GM19099 (cell line): Measurements from ENCODE around the gene PDXK.

Source experiments
- POLR2A ChIP-seq: IDR thresholded peaks from 3 replicates; pipeline ENCODE4 v1.6.1; 2011; ENCODE audit warnings: low read depth; ENCODE audit not compliant: insufficient read length; ENCODE audit errors: extremely low read depth

Gene PDXK

DNA sequence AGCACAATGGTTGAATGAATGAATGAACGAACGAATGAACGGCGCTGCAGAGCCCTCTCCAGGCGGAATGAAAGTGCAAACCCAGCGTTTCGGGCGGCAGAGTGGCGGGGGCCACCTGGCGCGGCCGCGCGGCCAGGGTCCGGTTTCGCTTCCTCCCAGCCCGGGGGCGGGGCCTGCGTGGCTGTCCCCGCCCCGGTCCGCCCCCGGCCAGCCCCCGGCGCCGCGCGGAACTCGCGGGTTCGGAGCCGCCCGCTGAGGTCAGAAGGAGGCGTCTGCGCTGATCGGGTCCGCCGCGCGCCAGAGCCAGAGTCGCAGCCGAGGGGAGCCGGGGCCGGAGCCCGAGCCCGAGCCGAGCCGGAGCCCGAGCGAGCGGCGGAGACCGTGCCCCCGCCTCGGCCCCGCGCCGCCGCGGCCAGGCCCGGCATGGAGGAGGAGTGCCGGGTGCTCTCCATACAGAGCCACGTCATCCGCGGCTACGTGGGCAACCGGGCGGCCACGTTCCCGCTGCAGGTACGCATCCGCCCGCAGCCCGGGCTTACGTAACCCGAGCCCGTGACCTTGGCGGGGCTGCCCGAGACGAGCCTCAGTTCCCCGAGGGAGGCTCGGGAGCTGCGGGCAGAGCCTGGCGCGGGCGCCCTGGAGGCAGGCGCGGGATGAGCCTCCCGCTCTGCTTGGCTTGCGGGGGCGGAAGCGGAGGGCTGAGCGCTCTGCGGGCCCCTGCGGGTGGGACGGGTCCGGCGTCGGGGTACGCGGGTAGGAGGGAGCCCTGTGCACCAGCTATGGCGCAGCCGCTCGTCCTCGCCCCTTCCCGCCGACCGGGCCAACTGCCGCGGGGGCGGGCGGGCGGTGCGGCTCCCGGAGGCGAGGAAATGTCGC is at the start of gene PDXK:
Gene PDXK, plus strand, starts transcription at position 258 of the 876 bp plus-strand sequence. Its CDS starts 166 bp downstream, at position 424.
- peak; percentile 88 for TF ChIP-seq POLR2A

GRCh38 chr21:43669828-43670605 is 48.9 kb upstream of the PDXK start:
- TF ChIP-seq POLR2A, result no peak

GRCh38 chr21:43675871-43676270 is 43.1 kb upstream of the PDXK start:
- TF ChIP-seq POLR2A, result no peak

- no peak for TF ChIP-seq POLR2A
Observed at GRCh38 chr21:43676391-43676790, 42.5 kb upstream of the PDXK start.

- TF ChIP-seq POLR2A, result no peak
Observed at GRCh38 chr21:43679951-43680350, 39.0 kb upstream of the PDXK start.

GRCh38 chr21:43681650-43682049 is 37.3 kb upstream of the PDXK start:
- TF ChIP-seq POLR2A, result no peak

- no peak for TF ChIP-seq POLR2A
Observed at GRCh38 chr21:43684424-43684823, 34.5 kb upstream of the PDXK start.

DNA sequence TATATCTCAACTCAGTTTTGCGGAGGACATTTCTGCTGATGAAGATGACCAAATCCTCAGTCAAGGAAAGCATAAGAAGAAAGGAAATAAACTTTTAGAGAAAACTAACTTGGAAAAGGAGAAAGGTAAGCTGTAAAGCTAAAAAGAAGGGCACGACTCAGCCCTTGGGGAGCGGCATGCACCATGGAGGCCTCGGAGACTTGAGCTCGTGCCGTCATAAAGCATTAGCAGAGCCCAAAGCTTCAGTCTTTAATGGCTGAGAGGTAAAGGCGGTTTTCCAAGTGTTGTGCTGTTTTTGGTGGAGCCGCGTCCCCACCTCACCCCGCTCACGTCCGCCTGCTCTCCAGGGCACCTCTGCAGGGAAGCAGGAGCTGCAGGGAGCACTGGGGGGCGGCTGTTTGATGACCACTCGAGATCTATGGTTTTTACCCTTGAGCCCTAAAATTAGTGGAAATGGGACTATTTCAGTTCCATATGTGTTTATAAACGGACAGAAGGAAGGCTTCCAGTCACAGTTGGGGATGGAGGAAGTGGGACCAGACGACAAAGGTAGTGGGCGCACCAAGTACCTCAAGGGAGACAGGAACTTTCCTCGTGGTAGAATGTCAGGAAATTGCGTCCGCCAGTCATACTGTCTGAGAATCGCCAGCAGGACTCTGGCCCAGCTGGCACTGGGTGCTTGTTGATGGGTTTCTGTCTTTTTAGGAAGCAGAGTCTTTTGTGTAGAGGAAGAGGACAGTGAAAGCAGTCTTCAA is 31.9 kb upstream of the PDXK start:
- TF ChIP-seq POLR2A, result no peak

DNA sequence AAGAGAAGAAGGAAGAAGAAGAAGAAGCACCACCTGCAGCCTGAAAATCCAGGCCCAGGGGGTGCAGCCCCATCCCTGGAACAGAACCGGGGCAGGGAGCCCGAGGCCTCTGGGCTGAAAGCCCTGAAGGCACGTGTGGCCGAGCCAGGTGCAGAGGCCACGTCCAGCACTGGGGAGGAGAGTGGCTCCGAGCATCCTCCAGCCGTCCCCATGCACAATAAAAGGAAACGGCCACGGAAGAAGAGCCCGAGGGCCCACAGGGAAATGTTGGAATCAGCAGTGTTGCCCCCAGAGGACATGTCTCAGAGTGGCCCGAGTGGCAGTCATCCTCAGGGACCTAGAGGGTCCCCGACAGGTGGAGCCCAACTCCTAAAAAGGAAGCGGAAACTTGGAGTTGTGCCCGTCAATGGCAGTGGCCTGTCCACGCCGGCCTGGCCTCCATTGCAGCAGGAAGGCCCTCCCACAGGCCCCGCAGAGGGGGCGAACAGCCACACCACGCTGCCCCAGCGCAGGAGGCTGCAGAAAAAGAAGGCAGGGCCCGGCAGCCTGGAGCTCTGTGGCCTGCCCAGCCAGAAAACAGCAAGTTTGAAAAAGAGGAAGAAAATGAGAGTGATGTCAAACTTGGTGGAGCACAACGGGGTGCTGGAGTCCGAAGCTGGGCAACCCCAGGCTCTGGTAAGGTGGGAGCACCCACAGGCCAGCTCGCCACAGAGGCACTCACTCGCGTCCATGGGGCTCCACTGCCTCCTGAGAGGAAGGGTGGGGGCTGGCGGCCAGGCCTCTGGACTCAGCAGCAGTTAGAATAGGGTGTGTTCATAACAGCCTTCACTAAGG is 31.1 kb upstream of the PDXK start:
- no peak for TF ChIP-seq POLR2A

DNA sequence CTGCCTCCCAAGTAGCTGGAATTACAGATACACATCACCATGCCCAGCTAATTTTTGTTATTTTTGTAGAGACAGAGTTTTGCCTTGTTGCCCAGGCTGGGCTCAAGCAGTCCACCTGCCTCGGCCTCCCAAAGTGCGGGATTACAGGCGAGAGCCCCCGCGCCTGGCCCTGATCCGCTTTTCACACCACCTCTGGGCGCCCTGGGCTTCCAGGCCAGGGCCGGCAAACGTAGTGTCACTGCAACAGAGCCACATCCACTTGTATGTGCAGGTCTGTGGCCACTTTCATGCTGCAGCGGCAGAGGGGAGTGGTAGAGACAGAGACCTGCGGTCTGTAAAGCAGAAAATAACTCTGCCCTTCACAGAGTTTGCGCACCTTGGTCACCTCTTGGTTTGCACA is 30.0 kb upstream of the PDXK start:
- TF ChIP-seq POLR2A, result no peak

GRCh38 chr21:43689556-43690337 is 29.2 kb upstream of the PDXK start:
- no peak for TF ChIP-seq POLR2A

DNA sequence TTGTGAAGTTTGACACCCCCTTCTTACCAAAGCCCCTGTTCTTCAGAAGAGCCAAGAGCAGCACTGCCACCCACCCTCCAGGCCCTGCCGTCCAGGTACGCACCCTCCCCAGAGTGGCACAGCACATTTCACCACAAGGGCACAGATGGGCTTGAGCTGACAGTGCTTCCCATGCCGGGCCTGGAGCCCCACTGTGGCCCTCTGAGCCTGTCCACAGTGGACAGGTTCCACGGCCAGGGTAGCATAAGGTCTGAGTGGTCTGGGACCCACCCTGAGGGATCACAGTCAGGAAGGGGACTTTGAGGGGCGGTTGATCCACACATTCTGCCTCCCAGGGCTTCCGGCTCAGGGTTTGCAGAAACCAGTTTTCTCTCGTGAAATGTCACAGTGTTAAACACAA is 28.6 kb upstream of the PDXK start:
- TF ChIP-seq POLR2A, result no peak

- no peak for TF ChIP-seq POLR2A
Observed at GRCh38 chr21:43691086-43691795, 27.7 kb upstream of the PDXK start.
